SIG-M5 (cell line): ENCODE data around the gene PAH.

ENCODE experiments used
- DNase-seq: peaks from one replicate; lab custom pipeline; 2025; lab: John Stamatoyannopoulos, UW

The PAH gene

DNA sequence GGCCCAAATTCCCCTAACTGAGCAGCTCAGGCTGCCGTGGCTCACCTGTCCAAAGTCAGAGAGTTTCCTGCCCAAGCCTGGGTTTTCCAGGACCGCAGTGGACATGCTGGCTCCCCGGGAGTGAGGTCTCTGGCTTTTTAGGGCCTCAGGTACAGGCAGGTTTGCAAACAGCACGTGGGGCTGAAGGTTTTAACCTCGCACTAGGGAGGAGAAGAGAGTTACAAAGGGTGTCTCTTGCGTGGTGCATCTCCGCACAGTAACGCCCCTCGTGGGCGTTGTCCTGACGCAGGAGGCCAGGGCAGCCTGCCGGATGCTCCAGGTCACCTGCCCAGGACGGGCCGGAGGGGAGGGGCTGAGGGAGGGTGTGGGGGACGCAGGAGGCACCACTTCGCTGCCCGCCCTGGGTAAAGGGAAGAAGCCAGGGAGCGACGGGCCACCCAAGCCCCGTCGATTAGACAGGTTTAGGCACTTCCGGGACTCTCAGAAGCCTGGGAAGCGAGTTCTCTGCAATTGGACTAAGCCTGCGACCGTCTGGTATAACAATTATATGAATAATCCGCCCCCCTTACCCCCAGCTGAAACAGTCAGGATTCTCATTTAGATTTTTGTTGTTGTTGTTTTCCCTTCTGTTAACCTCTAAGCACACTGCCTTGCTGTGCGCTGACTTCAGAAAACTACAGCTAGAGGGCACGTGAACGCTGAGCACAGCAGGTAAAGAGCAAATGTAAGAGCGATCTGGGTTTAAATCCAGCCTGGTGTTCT, at the start of gene PAH:
TSS of gene PAH (minus strand) at position 219 of the 762 bp plus-strand sequence. CDS start at position 105, 114 bp downstream.
- DNase-seq = no peak

GRCh38 chr12:102966200-102966863, 49.3 kb upstream of the PAH start:
- no peak for DNase-seq

- DNase-seq = no peak
Observed at GRCh38 chr12:102965281-102966155, 48.5 kb upstream of the PAH start.

DNA sequence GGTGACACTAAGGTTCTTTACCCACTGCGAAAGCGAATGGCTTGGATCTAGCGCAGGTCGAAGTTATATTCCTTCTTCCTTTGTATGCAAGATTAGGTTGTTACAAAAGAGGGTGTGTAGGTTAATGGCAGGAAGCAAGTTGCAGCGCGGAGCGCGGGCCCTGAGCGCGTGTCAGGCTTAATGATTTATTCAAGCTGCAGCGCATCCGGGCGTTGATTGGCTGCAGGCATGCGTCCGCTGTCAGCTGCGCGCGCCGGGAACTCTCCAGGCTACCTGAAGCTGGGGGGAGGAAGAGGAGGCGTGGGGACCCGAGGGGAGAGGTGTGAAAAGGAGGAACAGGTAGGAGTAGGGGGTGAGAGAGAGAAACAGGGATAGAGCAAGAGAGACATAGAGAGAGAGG, 47.8 kb upstream of the PAH start:
- no peak for DNase-seq

GRCh38 chr12:102963796-102964195, 46.8 kb upstream of the PAH start:
- DNase-seq = no peak

DNA sequence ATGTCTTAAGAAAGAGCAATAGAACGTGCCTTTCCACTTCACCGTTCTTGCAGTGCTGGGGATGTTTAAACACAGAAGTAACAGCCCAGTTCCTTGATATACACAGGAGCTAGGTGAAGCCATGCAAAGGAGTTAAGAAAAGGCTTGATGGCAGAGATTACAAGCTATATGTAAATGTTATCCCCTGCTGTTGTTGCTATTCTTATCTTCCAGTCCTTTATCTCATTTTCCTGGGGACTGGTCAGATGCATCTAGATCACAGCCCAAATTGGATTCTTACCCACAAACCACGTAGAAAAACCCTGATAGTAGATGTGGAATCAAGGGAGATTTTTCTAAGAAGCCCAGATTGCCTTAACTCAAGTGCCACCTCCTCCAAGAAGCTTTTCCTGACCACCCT, 45.9 kb upstream of the PAH start:
- DNase-seq = no peak

DNA sequence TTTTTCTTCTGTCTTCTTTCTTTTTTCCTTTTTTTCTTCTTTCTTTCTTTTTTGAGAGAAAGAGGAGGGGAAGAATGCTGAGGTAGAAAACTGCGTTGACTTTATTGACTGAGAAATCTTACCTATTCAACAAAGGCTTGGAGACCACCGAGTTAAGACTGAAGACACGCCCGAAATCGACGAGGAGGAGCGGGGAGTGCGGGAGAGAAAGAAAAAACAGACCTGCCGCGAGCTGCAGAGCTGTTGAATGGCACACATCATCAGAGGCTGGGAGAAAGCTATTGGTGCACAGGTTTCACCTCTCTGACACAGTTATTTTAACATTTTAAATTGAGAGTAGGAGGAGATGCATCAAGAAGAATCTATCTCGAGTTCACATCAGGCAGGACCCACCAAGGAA, 45.5 kb upstream of the PAH start:
- no peak for DNase-seq

DNA sequence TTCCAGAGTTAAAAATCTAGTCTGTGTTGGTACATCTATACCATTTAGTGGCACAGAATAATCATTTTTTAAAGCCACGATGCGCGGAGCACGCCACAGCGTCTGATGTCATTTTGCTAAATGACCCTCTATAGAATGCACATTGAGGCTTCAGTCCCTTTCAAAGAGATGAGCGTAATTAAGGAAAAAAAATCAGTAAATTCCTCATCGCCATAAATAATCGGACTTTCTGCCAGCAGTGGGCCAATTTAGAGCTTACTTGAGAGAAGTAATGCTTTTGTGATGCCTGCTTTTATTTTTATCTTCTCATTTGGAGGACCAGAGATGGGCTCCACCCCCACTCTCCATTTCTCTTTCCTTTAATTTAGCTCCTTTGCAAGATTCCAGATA, 44.4 kb upstream of the PAH start:
- no peak for DNase-seq

DNA sequence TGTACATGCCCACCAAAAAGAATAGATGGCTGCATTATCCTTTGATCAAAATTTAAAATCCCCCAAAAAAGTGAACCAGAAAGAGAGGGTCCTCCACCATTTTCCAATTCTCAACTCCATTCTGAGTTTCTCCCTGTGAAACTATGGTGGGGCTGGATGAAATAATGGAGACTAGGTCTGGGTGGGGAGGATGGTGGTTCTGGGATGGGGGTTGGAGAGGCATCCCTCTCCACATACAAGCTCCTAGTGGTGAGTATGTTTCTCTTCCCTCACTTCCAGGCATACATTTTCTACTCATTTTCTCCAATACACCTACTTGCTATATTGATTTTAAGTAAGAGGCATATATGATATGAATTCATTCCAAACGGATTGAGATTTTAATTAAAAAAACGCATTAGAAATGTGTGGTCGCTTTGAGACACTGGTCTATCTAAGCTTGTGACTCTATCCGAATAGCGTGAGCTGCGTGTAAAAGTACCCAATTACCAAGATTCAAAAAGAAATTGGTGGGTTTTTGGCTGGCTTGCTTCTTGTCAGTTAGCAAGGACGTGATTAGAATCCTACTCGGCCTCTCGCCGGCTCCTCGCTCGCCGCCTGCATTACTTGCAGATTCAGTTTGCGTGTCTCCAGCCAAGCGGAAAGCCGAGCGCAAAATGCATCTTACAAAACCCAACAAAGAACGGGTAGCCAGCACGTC, 43.9 kb upstream of the PAH start:
- no peak for DNase-seq

DNA sequence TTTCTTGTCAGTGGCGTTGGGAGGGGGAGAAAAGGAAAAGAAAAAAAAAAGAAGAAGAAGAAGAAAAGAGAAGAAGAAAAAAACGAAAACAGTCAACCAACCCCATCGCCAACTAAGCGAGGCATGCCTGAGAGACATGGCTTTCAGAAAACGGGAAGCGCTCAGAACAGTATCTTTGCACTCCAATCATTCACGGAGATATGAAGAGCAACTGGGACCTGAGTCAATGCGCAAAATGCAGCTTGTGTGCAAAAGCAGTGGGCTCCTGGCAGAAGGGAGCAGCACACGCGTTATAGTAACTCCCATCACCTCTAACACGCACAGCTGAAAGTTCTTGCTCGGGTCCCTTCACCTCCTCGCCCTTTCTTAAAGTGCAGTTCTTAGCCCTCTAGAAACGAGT, 42.3 kb upstream of the PAH start:
- DNase-seq = no peak

DNA sequence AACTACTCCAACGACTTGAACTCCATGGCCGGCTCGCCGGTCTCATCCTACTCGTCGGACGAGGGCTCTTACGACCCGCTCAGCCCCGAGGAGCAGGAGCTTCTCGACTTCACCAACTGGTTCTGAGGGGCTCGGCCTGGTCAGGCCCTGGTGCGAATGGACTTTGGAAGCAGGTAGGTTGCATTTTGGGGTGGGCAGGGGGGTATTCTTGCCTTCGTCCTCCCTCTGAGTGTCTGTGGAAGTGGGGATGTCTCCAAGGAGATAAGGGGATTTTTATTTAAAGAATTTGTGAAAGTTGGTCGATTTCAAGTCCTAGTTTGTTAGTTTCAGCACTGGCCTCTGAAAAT, 41.8 kb upstream of the PAH start:
- no peak for DNase-seq

DNA sequence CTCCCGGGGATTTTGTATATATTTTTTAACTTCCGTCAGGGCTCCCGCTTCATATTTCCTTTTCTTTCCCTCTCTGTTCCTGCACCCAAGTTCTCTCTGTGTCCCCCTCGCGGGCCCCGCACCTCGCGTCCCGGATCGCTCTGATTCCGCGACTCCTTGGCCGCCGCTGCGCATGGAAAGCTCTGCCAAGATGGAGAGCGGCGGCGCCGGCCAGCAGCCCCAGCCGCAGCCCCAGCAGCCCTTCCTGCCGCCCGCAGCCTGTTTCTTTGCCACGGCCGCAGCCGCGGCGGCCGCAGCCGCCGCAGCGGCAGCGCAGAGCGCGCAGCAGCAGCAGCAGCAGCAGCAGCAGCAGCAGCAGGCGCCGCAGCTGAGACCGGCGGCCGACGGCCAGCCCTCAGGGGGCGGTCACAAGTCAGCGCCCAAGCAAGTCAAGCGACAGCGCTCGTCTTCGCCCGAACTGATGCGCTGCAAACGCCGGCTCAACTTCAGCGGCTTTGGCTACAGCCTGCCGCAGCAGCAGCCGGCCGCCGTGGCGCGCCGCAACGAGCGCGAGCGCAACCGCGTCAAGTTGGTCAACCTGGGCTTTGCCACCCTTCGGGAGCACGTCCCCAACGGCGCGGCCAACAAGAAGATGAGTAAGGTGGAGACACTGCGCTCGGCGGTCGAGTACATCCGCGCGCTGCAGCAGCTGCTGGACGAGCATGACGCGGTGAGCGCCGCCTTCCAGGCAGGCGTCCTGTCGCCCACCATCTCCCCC, 41.2 kb upstream of the PAH start:
- DNase-seq = no peak

DNA sequence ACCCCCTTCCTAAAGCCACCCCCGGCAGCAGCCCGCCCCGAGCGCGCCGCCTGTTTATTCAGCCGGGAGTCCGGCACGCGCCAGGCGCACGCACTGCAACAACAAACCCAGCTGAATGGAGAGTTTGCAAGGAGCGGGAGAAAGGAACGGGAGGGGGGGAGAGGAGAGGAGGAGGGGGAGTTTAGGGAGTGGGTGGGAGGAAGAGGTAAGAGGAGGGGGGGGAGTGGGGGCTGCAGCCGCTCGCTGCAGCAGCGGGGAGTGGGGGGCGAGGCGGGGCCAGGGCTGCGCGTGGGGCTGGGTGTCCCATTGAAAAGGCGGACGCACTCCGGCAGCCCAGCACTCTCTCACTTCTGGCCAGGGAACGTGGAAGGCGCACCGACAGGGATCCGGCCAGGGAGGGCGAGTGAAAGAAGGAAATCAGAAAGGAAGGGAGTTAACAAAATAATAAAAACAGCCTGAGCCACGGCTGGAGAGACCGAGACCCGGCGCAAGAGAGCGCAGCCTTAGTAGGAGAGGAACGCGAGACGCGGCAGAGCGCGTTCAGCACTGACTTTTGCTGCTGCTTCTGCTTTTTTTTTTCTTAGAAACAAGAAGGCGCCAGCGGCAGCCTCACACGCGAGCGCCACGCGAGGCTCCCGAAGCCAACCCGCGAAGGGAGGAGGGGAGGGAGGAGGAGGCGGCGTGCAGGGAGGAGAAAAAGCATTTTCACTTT, 40.5 kb upstream of the PAH start, which contains the start of gene ASCL1:
TSS of gene ASCL1 (plus strand) at position 336 of the 712 bp plus-strand sequence. CDS start 571 bp downstream, outside the sequence.
- DNase-seq = no peak

GRCh38 chr12:102956738-102957327, 39.8 kb upstream of the PAH start:
- DNase-seq = no peak

- no peak for DNase-seq
Observed at GRCh38 chr12:102955926-102956737, 39.1 kb upstream of the PAH start.

- DNase-seq = no peak
Observed at GRCh38 chr12:102954134-102954533, 37.1 kb upstream of the PAH start.

DNA sequence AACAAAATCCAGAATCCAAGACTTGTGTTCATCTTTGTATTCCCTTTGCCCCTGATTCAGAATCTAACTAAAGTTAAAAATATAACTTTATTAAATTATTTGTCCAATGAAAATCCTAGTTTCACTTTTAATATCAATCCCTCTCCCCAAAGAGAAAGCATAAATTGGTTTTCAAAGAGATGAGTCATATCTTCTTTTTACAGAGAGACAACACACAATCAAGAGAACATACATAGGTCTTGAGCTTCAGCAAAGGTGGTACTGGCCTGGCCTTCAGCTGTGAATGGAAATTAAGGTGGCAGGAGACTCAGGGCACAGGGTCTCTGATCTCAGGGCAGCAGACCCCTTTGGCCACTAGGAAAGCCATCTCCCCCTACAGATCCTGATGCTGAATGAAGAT, 36.2 kb upstream of the PAH start:
- no peak for DNase-seq

DNA sequence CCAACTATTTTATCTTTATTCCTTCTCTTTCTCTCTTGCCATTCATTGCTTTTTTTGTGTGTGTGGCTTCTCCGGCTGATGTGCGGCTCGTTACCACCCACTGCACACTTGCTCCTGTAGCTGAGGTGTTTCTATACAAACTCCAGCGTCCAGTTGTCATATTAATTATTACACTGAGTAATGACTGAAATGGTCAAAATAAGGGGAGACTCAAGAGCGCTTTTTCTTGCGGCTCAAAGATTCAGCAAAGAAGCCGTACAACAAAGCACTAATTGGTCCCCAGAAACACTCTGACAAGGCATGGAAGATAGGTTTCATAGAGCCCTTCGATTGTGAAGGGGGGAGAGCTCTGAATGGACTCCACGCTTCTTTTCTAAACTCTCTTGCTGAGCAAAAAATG, 34.8 kb upstream of the PAH start:
- no peak for DNase-seq

- DNase-seq = no peak
Observed at GRCh38 chr12:102950950-102951619, 34.0 kb upstream of the PAH start.
